Measurements from ENCODE around the gene CD36.

CD36 gene

DNA sequence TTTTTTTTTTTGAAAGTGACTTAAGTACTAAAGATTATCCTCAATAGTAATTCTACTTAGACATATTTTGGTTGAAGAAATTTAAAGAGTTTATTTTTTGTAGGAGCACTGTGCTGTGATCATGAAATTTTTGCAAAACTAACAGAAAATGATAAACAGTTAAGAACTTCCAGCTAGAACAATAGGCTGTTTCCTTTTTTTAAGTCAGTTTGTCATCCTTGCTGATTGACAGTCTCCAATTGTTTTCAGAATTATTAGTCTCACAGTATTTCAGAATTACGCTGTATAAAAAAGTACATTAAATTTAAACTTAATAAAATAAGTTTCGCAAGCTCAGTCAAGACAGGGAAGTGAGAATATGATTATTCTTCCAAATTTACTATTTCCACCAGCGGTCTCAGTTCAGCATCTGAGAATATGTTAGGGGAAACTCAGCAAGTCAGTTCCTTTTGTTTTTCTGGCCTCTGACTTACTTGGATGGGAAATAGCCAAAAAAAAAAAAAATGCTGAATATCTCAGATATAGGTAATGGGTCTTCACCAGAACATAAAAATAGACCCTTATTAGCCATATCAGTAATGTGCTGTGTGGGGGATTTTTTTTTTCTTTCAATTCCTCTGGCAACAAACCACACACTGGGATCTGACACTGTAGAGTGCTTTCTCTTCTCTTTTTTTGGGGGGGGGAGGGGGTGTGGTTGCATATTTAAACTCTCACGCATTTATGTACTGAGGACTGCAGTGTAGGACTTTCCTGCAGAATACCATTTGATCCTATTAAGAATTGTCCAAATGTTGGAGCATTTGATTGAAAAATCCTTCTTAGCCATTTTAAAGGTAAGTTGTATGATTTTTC is at the start of gene CD36:
TSS of gene CD36 (plus strand) at position 732 of the 855 bp plus-strand sequence. CDS start 8,099 bp downstream, outside the sequence.
- no peak for DNase-seq

GRCh38 chr7:80589631-80590030 is 48.8 kb upstream of the CD36 start:
- DNase-seq = no peak

GRCh38 chr7:80591654-80592053 is 46.8 kb upstream of the CD36 start:
- DNase-seq = no peak

DNA sequence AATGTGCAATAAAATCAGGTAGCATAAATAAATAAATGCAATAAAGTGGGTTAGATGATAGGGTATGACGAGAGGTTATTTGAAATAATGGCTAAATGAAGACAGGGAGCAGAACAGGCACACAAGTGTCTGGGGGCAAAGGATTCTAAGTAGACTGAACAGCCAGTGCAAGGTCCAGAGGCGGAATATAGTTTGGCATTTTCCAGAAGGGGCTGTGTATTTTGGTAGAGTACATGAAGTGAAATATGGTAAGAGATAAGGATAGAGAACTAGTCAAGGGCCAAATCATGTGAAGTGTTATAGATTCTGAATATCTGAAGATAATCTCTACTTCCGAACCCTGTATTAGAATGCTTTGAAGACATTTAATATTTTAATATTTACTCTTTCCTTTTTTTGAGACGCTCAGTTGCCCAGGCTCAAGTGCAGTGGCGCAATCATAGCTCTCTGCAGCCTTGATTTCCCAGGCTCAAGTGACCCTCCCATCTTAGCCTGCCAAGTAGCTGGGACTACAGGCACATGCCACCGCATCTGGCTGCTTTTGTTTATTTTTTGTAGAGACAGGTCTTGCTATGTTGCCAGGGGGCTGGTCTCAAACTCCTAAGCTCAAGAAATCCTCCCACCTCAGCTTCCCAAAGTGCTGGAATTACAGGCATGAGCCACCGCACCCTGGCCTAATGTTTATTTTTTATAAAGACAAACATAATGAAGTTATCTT is 44.4 kb upstream of the CD36 start:
- no peak for DNase-seq

- no peak for DNase-seq
Measured at GRCh38 chr7:80596933-80597517, 41.4 kb upstream of the CD36 start.

DNA sequence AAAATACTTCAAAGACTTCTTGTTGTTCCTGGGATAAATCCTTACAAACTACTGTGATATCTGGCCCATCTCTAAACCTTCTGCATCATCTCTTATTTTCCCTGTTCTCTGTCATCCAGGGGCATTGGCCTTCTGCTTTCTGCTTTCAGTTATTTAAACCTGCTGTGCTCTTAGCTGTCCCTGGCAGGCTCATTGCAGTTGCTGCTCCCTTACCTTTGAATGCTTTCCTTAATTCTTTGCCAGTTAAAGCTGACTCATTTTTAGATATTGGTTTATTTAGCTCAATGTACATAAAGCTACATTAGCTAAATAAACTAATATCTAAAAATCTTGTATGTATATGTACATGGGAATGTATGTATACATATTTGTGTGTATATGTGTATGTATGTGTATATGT is 40.6 kb upstream of the CD36 start:
- no peak for DNase-seq

GRCh38 chr7:80600046-80600445 is 38.4 kb upstream of the CD36 start:
- no peak for DNase-seq

GRCh38 chr7:80601999-80602398 is 36.4 kb upstream of the CD36 start:
- DNase-seq = no peak

GRCh38 chr7:80603940-80604339 is 34.5 kb upstream of the CD36 start:
- DNase-seq = no peak

GRCh38 chr7:80604436-80604835 is 34.0 kb upstream of the CD36 start:
- no peak for DNase-seq

DNA sequence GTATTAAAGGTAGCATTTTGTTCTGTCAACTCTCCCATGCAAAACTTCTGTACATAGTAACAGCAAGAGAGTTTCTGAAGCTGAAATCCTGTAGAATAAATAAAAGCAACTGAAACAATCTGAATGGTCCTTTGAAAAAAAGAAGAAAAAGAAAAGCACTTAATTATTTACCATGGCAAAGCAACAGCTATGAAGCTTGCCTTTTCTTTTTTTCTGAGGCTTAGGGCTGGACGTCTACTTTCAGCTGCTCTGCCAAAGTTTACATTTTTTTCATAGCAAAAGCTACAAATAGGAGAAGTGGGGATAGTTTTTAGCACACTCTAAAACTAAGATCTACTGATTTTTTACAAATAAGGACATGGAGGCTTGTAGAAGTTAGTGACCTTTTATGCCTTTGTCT is 31.3 kb upstream of the CD36 start:
- DNase-seq = no peak

GRCh38 chr7:80608336-80608735 is 30.1 kb upstream of the CD36 start:
- no peak for DNase-seq

DNA sequence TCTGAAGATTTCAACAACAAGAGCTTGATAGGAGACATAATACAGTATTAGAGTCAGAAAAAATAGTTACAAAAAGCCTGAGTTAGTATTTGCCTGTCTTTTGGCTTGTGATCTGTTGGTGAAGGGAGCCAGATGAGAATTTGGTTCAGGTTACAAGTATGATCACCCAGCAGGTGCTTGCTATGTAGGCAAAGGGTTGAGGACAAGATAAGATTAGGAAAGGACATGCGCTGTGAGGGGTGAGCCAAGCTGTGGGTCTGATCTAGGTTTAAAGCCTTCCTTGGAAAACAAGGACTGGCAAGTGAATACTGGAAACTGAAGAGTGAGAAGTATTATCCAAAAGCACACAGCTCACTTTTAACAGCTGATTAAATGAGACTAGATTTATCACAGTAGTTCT is 28.7 kb upstream of the CD36 start:
- DNase-seq = no peak

- no peak for DNase-seq
Measured at GRCh38 chr7:80611353-80611752, 27.1 kb upstream of the CD36 start.

- DNase-seq = peak; percentile 77
Measured at GRCh38 chr7:80611779-80612178, 26.7 kb upstream of the CD36 start.

DNA sequence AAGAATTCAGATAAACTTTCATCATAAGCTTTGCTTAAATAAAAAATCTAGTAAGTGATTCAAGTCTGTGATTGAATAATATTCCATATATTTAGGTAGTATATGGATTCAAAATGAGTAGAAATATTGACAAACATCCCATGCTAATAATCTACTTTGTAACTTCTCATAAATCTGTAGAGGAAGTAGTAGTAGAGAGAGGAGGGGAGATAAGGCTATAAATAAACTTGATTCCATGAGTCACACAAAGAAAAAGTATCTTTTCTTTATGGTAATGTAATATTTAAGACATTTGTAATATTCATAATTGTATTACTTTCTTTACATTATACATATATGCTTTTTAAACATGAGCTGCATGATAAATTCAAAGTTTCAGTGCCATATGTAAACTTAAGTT is 25.6 kb upstream of the CD36 start:
- no peak for DNase-seq

- DNase-seq = no peak
Measured at GRCh38 chr7:80613519-80613918, 24.9 kb upstream of the CD36 start.

GRCh38 chr7:80614851-80615271 is 23.6 kb upstream of the CD36 start:
- no peak for DNase-seq

DNA sequence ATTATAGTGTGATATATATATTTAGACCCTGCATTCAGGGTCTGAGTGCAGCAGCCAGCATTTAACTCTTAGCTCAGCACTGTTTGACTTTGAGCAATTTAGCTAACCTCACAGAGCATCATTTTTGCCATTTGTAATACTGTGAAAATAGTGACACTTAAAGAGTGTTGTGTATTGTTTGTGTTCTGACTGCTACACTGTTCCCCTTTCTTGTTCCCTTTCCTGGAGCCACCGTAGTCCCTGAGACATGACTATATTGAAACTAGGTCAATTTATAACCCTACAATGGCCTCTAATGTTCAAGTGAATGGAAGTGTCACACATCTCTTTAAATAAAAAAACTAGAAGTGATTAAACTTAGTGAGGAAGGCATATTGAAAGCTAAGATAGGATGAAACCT is 20.3 kb upstream of the CD36 start:
- DNase-seq = no peak

DNA sequence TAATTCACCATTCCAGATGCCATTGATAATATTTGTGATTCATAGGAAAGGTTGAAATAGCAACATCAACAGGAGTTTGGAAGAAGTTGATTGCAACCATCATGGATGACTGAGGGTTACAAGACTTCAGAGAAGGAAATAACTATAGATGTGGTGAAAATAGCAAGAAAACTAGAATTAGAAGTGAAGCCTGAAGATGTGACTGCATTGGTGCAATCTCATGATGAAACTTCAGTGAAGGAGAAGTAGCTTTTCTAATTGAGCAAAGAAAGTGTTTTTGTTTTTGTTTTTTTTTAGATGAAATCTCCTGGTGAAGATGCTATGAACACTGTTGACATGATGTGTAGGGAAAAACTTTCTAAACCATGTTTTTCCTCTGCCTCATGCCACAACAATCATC is 18.7 kb upstream of the CD36 start:
- no peak for DNase-seq

DNA sequence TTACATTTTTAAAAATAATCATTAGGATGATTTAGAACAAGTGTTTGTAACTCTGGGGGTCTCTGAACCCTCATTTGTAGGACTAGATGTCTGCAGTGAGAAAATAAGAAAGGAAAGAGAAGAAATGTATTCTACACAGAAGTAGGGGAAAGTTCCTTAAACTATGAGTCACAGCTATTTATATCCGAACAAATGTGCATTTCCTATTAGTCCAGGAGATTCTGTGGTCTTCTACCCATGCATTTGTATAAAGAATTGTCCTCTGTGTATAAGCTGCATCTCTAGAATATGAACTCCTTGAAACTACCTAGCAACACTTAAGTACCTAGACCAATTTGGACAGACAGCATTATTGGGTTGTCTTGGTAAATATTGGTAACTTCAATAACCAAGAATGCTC is 15.9 kb upstream of the CD36 start:
- DNase-seq = no peak

DNA sequence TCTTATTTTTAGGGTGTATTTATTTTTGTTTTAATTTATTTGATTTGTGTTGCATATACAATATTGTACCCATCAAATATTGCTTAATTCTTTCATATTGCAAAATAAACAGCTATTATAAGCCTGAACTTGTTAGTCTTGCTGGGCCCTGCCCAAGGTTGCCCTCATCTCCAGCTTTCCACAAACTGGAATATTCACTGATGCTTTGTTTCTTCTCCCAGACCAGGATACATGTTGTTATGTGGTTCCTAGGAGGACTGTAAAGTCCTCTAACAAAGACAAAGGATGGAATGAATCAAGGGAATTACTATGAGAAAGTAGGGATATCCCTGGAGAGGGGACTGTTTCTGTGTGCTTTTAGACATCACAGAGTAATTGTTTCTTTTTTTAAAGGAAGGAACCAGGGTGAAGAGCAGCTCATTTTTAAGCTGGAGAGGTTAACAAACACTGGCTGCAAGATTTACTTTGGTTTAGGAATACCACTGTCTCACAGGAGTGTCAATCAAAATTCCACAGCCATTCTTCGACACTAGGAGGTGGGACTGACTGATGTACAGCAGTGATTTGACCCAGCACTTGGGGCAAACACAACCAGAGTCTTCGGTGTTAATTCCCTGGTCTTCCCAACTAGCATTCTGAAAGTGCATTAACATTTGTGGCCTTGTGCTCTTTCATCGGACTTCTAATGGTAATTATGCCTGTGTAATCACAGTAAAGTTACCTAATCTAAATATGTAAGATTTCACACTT is 14.8 kb upstream of the CD36 start:
- no peak for DNase-seq

DNA sequence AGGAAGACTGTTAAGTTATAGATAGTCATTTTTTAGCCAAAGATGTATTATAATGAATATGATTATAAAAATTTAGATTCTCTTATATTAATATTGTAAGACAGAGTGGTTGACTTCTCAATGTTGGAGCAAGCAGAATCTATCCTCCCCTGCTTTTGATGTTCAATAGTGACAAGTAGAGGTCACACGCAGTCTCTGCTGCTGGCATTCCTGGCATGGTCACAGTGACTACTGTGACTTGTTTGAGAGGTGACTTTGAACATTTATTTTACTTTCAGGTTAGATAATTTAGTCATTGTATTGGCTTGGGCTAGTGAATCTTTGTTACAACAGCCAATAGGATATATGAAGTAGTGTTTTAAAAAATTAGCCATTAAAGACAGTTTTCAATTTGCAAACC is 13.7 kb upstream of the CD36 start:
- no peak for DNase-seq

Data from NCI-H748 treated with DMSO at 0.1 percent for 48 hours (cell line).